ENCODE data around the gene CRIM1. TPM values are rescaled to one million over a fixed set of nuclear protein-coding genes. Genes with fewer than 3 reads are reported as not detected.
"Not testable (repeated sequence)": the region's sequence is repeated elsewhere in the genome, so short reads cannot be mapped to it uniquely, and the experiment has no call there.

CRIM1 gene
- total RNA-seq, 1 donor from 2014 or later = 669 TPM

GRCh38 chr2:36351736-36352349 is 3.7 kb upstream of the CRIM1 start:
- peak; percentile 66 for DNase-seq (ENCODE audit: low read depth)

GRCh38 chr2:36352701-36353100 is 2.9 kb upstream of the CRIM1 start:
- DNase-seq (ENCODE audit: low read depth) = peak; percentile 88

- DNase-seq (ENCODE audit: low read depth) = no peak
Measured at GRCh38 chr2:36354811-36355150, 797 bp upstream of the CRIM1 start.

- DNase-seq (ENCODE audit: low read depth) = no peak
Measured at GRCh38 chr2:36355890-36356297, 316 bp downstream of the CRIM1 start.

GRCh38 chr2:36356298-36356989 is 866 bp downstream of the CRIM1 start:
- no peak for DNase-seq (ENCODE audit: low read depth)

- DNase-seq (ENCODE audit: low read depth) = peak; percentile 79
Measured at GRCh38 chr2:36356990-36357846, 1.6 kb downstream of the CRIM1 start.

- peak; percentile 86 for DNase-seq (ENCODE audit: low read depth)
Measured at GRCh38 chr2:36357847-36358659, 2.5 kb downstream of the CRIM1 start.

DNA sequence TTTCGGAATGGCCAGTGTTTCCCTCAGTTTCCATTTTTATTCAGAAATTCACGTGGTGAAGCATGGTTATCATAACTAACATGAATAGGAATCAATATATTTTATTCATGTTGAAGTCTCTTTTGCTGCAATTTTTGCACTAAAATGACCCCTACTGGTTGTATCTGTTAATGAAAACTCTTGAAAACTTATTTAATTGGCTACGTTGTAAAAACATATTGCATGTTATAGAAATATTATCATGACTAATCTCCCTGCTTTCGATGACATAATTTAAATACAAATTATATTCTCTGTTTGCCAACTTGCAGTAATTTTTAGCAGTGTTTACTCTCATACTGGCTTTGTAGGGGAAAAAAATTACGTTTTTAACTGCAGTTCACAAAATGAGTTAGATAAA is 3.5 kb downstream of the CRIM1 start:
- DNase-seq (ENCODE audit: low read depth) = no peak

GRCh38 chr2:36360063-36360462 is 4.5 kb downstream of the CRIM1 start:
- DNase-seq (ENCODE audit: low read depth) = no peak

- DNase-seq (ENCODE audit: low read depth) = no peak
Measured at GRCh38 chr2:36360834-36361233, 5.3 kb downstream of the CRIM1 start.

DNA sequence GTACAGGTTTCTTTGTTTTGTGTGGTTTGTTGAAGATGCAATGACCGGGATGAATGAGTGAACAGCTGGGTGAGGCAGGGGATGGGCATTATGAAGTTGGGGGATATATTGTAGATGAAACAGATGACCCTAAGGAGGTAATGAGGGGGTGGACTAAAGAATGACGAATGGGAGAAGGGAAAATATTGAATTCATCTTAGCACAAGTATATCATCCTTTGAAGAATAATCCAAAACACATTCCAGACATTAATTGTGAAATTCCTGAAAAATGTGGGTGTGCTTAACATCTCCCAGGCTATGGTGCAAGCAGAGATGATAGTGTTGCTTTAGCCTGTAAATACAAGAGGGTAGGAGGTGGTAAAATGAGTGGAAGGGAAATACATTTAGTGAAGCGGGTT is 5.8 kb downstream of the CRIM1 start:
- no peak for DNase-seq (ENCODE audit: low read depth)

- DNase-seq (ENCODE audit: low read depth) = peak; percentile 84
Measured at GRCh38 chr2:36362291-36362690, 6.7 kb downstream of the CRIM1 start.

DNA sequence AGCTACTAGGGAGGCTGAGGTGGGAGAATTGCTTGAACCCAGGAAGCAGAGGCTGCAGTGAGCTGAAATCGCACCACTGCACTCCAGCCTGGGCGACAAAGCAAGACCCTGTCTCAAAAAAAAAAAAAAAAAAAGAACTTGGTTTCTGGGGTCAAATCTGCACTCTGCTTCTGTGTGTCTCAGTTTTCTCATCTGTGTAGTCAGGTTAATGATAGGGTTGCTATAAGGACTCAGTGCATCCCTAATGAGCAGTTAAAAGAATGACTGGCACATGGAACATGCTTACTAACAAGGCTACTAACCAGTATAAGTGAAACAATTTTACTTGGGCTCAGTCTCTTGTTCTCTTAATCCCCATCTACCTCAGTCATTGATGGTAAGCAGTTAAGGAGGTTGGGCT is 7.5 kb downstream of the CRIM1 start:
- not testable (repeated sequence) for DNase-seq (ENCODE audit: low read depth)

GRCh38 chr2:36366491-36367120 is 11.0 kb downstream of the CRIM1 start:
- DNase-seq (ENCODE audit: low read depth) = peak; percentile 74

- DNase-seq (ENCODE audit: low read depth) = no peak
Measured at GRCh38 chr2:36367486-36367885, 11.9 kb downstream of the CRIM1 start.

DNA sequence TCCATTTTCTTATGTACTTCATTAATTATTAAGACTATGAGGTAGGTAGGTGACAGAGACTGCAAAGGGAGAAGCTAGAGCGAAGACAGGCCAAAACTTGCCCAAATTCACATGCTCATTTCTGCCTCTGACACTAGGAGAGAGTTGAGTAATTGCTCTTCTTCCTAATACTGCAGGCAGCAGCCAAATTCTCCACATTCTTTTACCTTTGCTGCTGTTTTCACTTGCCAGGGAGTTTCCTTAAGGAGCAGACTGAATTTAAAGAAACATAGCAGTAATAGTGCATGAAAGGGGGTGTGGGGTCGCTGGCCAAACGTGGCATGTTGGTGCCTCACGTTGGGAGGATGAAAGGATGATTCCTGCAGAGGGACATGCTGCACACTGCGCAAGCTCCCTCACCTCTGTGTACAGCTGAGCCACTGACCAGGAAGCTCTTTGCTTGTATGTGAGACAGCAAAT is 12.3 kb downstream of the CRIM1 start:
- DNase-seq (ENCODE audit: low read depth) = peak; percentile 74

GRCh38 chr2:36368438-36368837 is 12.9 kb downstream of the CRIM1 start:
- peak; percentile 69 for DNase-seq (ENCODE audit: low read depth)

DNA sequence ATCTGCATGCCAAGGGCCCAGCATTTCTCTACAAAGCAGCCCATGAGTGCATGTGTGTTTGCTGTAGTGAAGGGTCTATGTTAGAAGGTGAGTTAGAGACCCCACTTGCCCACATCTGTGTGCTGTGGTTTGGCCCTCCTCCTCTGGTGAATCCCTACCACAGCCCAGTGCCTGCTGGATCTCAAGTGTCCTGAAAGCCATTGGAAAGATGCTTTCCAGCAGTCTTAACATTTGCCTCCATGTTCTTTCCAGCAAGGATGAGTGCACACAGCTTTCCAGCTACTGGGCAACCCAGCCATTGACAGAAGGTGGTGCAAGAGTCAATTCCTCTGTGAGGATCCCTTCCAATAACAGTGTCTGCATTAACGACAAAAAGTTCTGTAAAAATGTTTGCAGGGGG is 13.6 kb downstream of the CRIM1 start:
- no peak for DNase-seq (ENCODE audit: low read depth)

DNA sequence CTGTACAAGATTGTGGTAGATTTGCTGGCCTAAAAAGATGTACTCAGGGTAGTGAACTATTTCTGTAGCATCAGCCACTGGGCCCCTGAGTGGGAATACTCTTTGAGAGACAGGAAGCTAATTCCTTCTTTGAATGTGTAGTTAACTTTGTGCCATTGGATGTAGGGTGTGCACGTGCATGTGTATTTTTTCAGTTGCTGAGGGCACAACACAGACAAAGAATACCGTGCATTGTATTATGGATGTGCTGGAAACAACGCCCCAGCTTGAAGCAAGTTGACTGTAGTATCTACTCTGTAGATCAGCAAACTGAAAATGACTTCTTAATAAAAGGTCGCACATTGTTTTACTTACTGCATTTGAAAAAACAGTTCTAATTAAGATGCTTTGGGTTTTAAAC is 14.1 kb downstream of the CRIM1 start:
- no peak for DNase-seq (ENCODE audit: low read depth)

DNA sequence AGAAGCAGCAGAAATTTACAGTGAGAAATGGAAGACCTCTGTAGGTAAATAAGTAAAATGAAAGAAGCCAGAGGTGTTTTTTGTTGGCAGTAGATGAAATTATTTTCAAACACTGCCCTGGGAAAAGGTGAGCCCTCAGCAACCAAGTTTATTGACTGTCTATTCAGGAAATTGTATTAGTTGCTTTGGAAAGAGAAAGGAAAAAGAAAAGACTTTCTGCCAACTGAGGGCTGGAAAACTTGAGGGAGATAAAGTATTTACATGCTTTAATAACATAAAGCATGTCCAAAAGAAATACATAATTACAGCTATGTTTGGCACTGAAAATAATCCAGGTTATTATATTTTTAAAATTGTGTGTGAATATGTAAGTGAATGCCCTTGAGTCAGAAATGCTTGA is 14.7 kb downstream of the CRIM1 start:
- no peak for DNase-seq (ENCODE audit: low read depth)

Data from renal cortical epithelial cell (primary cell).